ENCODE results near the gene ZNF784. TPM values are rescaled to one million over a fixed set of nuclear protein-coding genes. Genes with fewer than 3 reads are reported as not detected.

The ZNF784 gene
- total and polyA plus RNA-seq, 10 of the 15 experiments (the other 5 are each of a cell fraction or from before 2014, with no cell fraction given): 0.10 to 5.2 (median 1.8) TPM

- TF ChIP-seq HDAC6 (IDR thresholded peaks at IDR 0.05; ENCODE audit: unreplicated experiment) (no peak), SIN3A (IDR thresholded peaks at IDR 0.05; ENCODE audit: low read depth, low read length) (peak; percentile 37; the same call in 1 of the 2 replicates), BCL3 (IDR thresholded peaks at IDR 0.05; ENCODE audit: borderline replicate concordance, insufficient read depth, low read depth, low read length, poor library complexity, severe bottlenecking) (no peak), ZNF207 (IDR thresholded peaks at IDR 0.05; ENCODE audit: borderline replicate concordance) (peak; percentile 90), SIX5 (IDR thresholded peaks at IDR 0.05; ENCODE audit: low read depth, low read length, severe bottlenecking) (peak; percentile 50), EP300 (IDR thresholded peaks at IDR 0.05; ENCODE audit: borderline replicate concordance in 1 of 2, control insufficient read depth in 1 of 2, low read depth in 2 of 2, low read length in 2 of 2) (no peak), ZSCAN29 (IDR thresholded peaks at IDR 0.05) (no peak), PML (IDR thresholded peaks at IDR 0.05; ENCODE audit: low read length) (peak; percentile 40; the same call in 1 of the 2 replicates), POU2F2 (IDR thresholded peaks at IDR 0.05; ENCODE audit: borderline replicate concordance, low read depth, low read length) (no peak), DPF2 (IDR thresholded peaks at IDR 0.05) (peak; percentile 50), CEBPZ (IDR thresholded peaks at IDR 0.05; ENCODE audit: low read depth, low read length) (no peak), CBX5 (IDR thresholded peaks at IDR 0.05; ENCODE audit: low read depth) (no peak), STAT3 (IDR thresholded peaks at IDR 0.05; ENCODE audit: low read depth, low read length) (no peak), EED (IDR thresholded peaks at IDR 0.05; ENCODE audit: low read depth) (no peak), POLR2A (IDR thresholded peaks at IDR 0.05; ENCODE audit: low read depth, low read length) (peak; percentile 74), ZBED1 (IDR thresholded peaks at IDR 0.05; ENCODE audit: borderline replicate concordance) (0 out of 2 replicates have a peak, but pooled peaks have one; percentile 47), CBX3 (IDR thresholded peaks at IDR 0.05; ENCODE audit: borderline replicate concordance, low read depth) (no peak), CREB1 (IDR thresholded peaks at IDR 0.05; ENCODE audit: low read depth) (peak; percentile 45; the same call in 1 of the 2 replicates)
- TF ChIP-seq, protein P1, sequence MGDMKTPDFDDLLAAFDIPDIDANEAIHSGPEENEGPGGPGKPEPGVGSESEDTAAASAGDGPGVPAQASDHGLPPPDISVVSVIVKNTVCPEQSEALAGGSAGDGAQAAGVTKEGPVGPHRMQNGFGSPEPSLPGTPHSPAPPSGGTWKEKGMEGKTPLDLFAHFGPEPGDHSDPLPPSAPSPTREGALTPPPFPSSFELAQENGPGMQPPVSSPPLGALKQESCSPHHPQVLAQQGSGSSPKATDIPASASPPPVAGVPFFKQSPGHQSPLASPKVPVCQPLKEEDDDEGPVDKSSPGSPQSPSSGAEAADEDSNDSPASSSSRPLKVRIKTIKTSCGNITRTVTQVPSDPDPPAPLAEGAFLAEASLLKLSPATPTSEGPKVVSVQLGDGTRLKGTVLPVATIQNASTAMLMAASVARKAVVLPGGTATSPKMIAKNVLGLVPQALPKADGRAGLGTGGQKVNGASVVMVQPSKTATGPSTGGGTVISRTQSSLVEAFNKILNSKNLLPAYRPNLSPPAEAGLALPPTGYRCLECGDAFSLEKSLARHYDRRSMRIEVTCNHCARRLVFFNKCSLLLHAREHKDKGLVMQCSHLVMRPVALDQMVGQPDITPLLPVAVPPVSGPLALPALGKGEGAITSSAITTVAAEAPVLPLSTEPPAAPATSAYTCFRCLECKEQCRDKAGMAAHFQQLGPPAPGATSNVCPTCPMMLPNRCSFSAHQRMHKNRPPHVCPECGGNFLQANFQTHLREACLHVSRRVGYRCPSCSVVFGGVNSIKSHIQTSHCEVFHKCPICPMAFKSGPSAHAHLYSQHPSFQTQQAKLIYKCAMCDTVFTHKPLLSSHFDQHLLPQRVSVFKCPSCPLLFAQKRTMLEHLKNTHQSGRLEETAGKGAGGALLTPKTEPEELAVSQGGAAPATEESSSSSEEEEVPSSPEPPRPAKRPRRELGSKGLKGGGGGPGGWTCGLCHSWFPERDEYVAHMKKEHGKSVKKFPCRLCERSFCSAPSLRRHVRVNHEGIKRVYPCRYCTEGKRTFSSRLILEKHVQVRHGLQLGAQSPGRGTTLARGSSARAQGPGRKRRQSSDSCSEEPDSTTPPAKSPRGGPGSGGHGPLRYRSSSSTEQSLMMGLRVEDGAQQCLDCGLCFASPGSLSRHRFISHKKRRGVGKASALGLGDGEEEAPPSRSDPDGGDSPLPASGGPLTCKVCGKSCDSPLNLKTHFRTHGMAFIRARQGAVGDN (IDR thresholded peaks at IDR 0.05): no peak
- TF ChIP-seq, protein P2, sequence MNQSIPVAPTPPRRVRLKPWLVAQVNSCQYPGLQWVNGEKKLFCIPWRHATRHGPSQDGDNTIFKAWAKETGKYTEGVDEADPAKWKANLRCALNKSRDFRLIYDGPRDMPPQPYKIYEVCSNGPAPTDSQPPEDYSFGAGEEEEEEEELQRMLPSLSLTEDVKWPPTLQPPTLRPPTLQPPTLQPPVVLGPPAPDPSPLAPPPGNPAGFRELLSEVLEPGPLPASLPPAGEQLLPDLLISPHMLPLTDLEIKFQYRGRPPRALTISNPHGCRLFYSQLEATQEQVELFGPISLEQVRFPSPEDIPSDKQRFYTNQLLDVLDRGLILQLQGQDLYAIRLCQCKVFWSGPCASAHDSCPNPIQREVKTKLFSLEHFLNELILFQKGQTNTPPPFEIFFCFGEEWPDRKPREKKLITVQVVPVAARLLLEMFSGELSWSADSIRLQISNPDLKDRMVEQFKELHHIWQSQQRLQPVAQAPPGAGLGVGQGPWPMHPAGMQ (IDR thresholded peaks at IDR 0.05; ENCODE audit: borderline replicate concordance): no peak
These were observed 24.3 kb downstream of the ZNF784 start, which contains the start of gene ZNF524 (continued) for GRCh38 chr19:55599842-55600661.
